Embryonic facial prominence (tissue), 1 donor: ENCODE measurements around the gene SUSD6.
"Not testable (repeated sequence)": the region's sequence is repeated elsewhere in the genome, so short reads cannot be mapped to it uniquely, and the experiment has no call there.

Source experiments
- DNase-seq: peaks from one replicate; pipeline ENCODE4 v3.0.0-alpha.2; 2016; ENCODE audit errors: extremely low spot score

Gene SUSD6

DNA sequence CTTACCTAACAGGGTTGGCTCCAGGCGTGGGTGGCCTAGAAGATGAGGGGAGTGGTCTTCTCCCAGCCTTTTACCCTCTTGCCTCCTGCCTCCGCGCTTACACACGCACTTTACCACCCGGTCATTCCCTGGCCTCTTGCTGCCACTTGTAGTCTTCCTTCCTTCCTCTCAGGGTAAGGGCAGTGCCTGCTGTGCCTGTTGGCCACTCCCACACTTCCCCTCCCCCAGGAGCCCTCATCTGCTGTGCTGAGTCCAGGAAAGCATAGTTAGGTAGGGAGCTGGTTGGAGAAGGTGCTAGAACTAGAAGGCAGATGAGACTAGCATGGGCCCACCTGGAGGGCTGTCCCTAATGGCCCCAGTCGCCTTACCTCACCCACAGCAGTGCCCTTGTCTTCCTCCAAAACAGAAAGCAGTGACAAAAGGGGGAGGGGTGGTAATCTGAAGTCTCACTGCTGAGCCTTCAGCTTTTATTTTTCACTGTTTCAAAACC, 101.2 kb downstream of the SUSD6 start:
- no peak for DNase-seq

DNA sequence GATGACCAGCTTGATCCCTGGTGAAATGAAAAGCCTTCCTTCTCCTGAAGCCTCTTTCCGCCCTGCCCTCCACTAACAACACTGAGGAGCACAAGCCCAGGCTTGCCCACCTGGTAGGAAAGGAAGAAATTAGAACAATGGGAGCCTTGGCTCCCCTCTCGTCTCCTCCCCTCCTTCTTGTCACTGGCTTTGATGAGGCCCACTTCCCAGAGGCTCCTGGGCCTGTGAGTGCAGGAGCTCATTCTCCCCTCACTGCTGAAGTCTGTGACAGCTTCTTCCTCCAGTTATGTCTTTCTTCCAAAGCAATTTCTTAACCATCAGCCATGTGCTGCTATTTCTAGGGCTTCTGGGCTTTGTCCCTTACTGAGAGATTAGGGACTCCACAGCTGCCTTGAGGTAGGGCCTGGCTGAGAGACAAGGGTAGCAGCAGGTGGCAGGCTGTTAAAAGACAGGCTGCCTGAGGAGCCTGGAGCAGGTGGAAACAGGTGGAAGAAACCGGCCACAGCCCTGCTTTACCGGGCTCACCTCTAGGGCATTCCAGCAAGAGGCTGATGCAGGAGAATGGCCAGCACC, 101.9 kb downstream of the SUSD6 start:
- DNase-seq, result no peak

DNA sequence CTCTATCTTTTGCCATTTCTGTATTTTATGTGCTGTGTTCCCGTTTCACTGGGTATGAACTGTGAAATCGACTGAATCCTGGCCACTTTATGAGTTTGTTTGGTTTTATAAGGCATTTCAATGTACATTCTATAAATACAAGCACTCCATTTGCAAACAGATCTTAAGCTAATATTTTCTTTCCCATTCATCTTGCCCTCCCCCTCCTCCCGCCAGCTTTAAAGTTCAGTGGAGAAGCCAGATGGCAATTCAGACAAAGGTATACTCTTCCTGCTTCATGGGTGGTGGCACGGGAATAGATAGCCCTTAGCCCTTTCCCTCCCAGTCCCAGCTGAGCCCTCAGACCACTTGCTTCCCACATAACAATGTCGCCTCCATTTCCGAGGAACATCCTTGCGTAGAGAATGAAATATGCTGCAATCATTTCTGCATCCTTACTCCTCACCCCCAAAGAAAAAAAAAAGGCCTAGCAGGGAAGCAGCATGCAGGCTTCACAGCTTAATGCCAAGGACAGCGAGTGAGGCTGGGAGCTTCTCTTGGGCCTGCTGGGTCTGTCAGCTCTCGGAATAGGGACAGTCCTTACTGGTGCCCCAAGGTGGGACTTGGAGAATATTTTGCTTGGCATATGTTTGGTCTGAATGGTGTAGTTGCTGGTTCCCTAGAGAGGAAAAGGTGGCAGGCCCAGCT, 102.7 kb downstream of the SUSD6 start:
- DNase-seq, result no peak

DNA sequence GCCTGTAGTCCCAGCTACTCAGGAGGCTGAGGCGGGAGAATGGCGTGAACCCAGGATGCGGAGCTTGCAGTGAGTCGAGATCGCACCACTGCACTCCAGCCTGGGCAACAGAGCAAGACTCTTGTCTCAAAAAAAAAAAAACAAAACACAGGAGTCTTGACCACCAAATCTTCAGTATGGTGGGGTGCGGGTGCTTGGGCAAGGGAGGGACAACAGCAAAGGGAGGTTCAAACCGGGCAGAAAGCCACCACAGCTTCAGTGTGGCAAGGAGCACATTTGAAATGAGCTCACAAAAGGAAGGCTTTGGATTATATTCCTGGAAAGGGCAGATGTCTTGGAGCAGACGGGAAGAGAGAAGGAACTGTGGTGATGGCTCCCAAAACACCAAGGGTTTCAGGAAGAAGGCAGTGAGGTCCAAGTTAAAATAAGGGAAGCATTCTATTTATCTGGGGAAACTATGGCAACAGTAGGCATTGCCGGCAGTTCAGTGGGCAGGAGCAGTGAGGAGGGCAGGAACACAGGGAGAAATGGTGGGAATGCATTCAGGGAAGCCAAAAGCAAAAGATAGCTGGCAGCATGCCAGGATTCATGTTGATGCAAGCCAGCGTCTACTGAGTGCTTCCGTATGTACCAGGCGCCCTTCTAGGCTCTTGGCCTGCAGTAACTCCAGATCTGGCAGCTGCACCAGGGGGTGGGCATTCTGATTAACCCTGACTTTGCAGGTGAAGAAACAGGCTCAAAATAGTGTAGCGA, 104.5 kb downstream of the SUSD6 start:
- peak; percentile 50 for DNase-seq

DNA sequence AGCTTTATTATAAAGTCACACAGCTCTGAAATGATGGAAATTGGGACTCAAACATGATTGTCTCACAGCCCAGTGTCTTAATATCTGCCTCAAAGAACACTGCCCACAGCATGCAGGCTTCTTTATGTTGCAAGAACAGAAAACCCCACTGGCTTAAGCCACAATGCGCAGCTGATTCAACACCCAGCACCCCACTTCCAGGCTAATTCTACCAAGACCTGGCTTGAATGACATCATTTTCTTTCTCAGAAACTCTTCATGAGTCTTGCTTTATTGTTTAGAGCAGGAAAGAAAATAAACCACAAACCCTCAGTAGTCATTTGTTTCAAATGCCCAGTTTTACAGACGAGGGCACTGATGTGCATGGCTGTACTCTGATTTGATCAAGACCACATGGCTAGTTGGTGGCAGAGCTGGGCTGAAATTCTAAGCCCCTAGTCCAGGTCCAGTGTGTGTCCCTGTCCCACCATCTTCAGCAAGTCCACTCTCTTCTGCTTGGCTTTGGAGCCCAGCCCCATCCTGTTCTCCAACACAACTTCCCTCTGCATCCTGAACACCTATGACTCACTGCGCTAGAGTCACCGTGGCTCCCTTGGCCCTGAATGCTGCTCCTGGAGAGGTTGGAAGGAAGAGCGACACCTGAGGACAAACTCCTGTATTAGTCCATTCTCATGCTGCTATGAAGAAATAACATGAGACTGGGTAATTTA, 105.2 kb downstream of the SUSD6 start:
- DNase-seq, result no peak

DNA sequence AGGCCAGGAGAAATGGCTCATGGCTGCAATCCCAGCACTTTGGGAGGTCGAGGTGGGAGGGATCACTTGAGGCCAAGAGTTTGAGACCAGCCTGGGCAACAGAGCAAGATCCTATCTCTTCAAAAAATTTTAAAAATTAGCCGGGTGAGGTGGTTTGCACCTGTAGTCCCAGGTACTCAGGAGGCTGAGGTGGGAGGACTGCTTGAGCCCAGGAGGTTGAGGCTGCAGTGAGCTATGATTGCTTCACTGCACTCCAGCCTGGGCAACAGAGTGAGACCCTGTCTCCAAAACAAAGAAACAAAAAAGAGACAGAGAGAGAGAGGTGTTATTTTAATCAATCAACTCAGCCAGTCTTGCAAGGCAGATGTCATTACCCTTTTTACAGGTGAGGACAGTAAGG, 107.2 kb downstream of the SUSD6 start:
- DNase-seq, result not testable (repeated sequence)

DNA sequence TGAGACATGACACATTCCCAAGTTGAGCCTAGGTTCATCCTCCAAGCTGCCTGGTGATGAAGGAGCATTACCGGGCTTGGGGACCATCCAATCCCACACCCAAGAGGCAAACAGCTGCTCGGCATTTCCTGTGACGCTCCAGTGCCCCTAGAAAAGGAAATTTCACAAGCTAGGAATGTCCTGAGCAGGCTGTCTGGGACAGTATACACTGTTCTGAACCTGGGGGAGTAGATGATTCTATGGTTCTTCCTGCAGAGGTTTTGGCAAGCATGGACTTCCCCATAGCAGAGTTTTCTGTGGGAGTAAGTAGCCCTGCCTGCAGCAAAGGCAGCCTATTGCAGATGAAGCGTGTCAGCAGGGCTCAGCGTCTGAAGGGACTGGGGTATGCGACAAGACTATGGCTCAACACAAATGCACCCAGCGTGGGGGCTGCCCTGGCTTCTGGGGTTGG, 108.1 kb downstream of the SUSD6 start:
- DNase-seq, result no peak

DNA sequence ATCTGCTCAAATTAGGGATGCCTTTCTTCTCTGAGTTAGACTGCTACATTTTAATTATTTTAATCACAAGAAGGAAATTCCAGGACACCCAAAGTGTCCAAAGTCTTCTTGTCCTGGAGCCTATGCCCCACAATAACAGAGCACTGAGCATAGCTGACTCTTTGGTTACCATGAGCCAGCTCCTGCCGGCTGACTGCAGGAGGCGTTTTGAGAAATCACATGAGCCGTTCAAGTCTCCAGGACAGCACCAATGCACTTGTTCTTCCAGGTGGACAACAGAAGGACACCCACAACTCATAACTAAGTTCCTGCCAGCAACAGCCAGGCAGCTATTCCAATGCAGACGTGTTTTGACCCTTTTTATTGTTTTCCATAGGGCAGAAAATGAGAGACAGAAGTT, 109.5 kb downstream of the SUSD6 start:
- no peak for DNase-seq

DNA sequence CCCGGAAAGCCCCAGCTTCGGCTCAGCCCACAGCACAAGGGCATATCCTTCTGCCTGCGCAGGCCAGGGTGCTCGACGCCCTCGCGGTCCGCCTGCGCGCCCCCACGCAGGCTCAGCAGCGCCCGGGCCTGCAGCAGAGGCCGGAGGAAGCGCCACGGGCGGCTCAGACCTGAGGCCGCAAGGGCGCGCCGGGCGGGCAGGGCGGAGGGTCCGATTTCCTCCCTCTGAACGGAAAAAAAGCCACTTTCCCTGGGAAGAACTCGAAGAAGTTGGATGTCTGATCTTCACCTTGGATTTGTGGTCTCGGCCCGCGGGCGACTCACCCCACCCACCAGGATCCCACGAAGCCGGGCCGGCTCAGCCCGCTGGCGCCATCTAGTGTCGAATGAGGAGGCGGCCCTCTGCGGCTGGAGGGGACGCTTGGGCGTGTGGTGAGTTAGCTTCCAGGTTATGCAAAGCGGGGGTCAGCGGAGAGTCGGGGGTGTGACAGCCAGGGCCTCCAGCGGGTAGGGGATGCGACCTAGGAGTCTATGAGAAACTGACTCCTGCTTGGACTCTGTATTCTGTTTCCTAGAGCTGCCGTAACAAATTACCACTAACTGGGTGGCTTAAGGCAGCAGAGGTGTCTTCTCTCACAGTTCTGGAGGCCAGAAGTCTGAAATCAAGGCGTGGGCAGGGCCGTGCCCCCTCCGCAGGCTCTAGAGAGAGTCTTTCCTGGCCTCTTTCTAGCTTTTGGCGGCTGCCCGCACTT, 115.5 kb downstream of the SUSD6 start:
- no peak for DNase-seq

DNA sequence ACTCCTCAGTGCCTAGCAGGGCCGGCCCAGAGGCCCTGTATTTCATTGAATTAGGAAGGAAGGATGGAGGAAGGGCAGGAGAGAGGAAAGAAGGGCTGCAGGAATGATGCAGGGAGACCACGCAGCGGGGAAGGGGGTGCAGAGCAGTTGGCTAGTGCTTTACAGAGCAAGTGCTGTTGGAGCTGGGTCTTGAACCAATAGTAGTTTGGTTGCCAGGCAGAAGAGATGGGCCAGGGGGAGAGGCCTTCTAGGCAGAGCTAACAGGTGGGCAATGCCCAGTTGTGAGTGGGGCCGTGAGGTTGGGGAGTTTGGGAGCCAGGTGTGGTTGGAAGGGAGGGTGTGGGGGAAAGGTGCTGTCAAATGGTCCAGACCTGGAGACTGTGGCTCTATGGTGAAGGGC, 116.5 kb downstream of the SUSD6 start:
- no peak for DNase-seq

DNA sequence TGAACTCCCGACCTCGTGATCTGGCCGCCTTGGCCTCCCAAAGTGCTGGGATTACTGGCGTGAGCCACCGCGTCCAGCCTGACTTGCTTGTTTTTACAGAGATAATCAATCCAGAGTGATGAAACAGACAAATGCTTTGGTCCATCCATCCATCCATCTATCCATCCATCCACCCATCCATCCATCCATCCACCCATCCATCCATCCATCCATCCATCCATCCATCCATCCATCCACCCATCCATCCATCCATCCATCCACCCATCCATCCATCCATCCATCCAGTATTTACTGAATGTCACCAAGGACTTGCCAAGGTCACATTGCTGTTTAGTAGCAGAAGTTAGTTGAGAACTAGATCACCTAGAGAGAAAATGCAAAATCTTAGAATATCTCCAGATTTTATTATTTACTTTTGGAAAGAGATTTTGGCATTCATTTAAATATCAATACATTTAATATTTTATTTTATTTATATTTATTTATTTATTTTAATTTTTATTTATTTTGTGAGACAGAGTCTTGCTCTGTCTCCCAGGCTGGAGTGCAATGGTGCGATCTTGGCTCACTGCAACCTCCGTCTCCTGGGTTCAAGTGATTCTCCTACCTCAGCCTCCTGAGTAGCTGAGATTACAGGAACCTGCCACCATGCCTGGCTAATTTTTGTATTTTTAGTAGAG, 120.7 kb downstream of the SUSD6 start:
- DNase-seq, result not testable (repeated sequence)

DNA sequence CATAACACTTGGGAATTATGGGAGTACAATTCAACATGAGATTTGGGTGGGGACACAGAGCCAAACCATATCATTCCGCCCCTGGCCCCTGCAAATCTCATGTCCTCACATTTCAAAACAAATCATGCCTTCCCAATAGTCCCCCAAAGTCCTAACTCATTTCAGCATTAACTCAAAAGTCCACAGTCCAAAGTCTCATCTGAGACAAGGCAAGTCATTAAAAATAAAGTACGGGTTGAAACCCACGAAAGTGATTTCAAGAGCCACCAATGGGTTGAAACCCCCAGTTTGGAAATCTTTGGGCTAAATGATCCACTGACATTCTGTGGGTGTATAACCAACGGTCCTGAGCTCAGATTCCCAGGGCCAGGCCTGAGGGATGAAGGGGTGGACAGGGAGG, 125.0 kb downstream of the SUSD6 start:
- DNase-seq, result not testable (repeated sequence)

DNA sequence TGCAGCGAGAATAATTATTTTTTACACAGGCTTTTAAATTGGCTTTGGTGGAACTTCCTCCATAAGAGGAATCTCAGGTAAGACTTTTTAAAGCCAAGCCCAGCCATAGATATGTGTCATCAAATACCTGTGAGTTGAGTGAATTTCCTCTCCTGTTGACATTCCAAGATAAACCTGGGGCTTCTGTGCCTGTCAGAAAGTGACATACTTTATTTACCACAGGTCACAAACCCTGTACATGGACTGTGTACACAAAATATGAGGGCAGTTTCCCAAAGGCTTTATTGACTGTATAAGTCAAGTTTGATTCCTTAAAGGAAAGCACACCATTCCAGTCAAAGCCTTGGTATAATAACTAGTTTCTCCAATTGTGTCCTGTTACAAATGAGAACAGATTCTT, 129.7 kb downstream of the SUSD6 start:
- DNase-seq, result no peak

DNA sequence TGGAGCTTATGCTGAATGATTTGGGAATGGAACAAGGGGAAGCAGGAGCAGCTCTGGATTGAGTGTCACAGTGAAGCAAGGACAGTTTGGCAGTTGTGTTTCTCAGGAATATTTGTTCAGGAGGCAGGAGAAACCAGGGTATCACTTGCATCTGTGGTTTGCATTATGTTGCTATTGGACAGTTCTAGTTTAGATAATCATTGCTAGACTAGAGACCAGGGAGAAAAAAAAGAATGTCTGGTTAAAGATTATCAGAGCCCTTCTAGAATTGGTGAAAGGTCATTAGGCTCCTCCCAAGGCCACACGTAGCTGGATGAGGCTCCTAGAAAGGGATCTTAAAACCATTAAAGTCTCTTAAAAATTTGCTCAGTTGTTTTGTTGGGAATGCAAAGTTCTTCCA, 138.6 kb downstream of the SUSD6 start:
- DNase-seq, result no peak

DNA sequence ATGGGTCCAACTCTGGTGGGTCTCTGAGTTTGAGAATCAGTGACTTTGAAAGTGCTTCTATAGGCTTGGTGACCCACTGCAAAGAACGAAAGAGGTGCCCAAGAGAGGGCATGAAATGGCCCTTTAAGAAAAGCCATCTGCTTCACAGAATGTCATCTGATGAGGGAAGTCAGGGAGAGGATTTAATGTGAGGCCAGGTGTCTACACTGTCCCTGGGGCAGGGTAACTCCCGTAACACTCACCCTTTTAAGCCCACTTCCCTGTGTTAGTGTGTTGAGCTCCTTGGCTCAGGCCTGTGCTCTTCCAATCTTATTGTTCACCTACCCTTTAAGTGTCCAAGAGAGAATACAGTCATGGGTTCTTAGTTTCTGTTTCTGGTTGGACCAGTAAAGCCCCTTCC, 139.1 kb downstream of the SUSD6 start:
- no peak for DNase-seq

DNA sequence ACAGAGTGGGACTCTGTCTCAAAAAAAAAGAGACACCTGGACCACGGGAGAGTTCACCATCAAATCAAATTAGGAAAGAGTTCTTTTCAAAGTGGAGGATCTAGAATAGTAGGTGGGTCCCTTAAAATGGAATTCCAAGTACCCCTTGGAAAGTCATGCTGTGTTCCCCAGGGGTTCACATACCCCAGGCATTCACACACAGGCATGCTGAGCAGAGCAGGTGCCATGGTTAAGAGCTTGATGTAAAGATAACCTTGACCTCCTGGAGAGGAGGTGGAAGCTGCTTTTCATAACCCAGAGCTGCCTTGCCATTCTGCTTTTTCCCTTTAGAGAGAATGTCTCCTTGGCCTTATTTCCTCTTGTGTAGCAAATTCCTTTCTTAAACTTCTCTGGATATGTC, 141.4 kb downstream of the SUSD6 start:
- DNase-seq, result no peak

DNA sequence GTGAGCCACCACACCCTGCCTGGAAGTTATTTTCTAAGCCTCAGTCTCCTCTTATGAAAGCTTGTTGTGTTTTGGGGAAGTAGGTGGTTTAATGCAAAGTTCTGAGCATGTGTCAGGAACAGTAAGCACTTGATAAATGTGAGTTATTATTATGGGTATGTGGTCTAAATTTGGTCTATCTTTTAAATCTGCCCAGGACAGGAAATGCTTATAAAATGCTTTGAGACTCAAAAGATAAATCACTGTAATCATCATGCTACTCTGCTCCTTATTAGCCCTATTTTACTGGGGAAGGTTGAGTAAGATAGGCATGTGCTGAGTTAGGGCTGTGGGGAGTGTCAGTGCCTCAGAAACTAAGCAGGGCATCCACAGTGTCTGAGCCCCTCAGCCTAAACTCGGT, 142.5 kb downstream of the SUSD6 start:
- no peak for DNase-seq

DNA sequence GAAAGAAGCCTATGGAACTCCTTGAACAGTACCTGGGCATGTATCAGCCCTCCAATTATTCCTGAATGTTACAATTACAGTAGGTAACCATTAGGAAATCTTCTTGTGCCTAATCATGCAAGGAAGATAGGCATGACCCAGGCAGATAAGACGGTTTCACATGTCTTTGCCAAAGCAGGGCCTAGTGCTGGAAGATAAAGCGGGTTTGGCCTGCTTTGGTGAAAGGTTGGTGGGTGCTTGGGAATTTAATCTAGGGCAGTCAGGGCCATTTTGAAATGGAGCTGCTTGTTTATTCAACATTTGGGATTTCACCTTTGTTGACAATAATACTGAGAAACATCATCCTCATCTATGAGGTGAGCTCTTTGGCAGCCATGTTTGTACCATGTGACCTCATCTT, 143.1 kb downstream of the SUSD6 start:
- no peak for DNase-seq

DNA sequence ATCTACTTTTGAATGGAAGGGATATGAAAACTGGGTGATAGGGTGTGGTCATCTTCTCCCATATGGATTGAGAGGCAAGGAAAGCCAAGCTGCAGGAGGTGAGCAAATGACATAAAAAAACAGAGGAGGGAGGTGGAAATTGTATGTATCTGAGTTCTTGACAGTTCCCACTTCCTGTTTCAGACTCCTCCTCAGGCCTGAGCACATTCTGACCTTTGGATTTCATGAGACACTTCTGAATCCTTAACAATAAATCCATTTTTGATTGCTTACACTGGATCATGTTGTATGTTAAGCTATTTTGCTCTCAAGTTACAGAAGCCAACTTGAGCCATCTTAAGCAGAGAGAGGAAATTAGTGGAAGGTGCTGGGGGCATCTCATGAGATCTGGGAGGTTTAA, 143.9 kb downstream of the SUSD6 start:
- DNase-seq, result no peak

DNA sequence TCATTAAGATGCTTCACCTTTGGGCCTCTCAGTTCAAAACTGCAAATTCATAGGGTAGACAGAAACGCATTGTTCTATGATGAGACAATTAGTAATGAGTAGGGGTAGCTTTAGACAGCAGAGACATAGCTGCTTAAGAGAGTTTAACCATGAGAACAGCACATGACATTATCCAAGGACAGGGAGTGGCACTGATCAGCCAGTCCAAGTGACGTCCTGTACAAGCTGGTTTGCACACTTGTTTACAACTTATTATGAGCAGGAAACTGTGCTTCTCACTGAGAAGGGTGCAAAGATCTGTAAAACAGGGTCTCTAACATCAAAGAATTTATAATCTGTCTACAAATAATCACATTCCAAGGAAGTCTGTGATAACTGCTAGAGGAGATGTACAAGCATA, 144.4 kb downstream of the SUSD6 start:
- no peak for DNase-seq

DNA sequence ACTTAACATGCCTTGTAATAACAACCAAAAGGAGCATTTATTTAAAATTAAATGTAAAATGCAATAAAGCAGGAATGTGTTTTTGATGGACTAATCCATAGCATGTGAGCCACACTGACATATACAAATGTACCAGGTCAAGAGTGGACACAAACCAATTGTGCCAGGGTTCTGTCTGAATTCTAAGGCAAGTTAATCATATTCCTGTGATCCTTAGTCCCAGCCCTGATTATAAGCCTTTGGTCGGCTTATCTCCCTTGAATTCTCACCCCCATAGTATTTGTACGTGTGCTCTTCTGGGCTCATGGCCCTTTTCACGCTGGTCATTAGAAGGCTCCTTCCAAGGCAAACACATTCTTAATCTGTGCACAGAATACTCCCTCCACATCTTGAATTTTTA, 144.9 kb downstream of the SUSD6 start:
- no peak for DNase-seq
